ENCODE data around the gene ZNF836.

Gene ZNF836

DNA sequence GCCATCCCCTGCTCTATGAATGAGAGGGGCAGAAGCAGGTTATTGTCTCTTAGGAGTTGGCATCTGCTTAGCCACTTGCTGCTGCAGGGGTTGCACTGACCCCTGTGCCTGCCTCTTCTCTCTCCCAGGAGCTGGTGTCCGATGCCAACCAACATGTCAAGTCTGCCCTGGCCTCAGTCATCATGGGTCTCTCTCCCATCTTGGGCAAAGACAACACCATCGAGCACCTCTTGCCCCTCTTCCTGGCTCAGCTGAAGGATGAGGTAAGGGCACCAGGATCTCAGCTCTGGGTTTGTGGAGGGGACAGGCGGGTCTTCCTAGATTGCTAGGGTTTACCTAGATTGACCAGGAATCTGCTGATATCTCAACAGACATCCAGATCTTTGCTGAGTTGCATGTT is 45.0 kb upstream of the ZNF836 start:
- ATAC-seq (ENCODE audit: insufficient read depth, low read depth) (no peak), DNase-seq (no peak)
- TF ChIP-seq EZH2 (IDR thresholded peaks at IDR 0.05; ENCODE audit: borderline replicate concordance, low read depth, low read length, severe bottlenecking): no peak
- TF ChIP-seq, protein P1, sequence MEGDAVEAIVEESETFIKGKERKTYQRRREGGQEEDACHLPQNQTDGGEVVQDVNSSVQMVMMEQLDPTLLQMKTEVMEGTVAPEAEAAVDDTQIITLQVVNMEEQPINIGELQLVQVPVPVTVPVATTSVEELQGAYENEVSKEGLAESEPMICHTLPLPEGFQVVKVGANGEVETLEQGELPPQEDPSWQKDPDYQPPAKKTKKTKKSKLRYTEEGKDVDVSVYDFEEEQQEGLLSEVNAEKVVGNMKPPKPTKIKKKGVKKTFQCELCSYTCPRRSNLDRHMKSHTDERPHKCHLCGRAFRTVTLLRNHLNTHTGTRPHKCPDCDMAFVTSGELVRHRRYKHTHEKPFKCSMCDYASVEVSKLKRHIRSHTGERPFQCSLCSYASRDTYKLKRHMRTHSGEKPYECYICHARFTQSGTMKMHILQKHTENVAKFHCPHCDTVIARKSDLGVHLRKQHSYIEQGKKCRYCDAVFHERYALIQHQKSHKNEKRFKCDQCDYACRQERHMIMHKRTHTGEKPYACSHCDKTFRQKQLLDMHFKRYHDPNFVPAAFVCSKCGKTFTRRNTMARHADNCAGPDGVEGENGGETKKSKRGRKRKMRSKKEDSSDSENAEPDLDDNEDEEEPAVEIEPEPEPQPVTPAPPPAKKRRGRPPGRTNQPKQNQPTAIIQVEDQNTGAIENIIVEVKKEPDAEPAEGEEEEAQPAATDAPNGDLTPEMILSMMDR (IDR thresholded peaks at IDR 0.05; ENCODE audit: borderline replicate concordance, extremely low read depth, low read length, poor library complexity, severe bottlenecking): no peak
- Histone ChIP-seq H3K27me3 (ENCODE audit: insufficient read depth, low read length, poor library complexity) (no peaks in the 10 kb centered on the region), H2AFZ (ENCODE audit: low read depth, low read length) (no peak overlapping the region), H3K4me1 (ENCODE audit: insufficient read depth, low read length) (no peaks in the 10 kb centered on the region), H3K9ac (ENCODE audit: low read depth, low read length) (no peak overlapping the region), H3K4me2 (ENCODE audit: insufficient read depth, low read length) (no peak overlapping the region), H3K79me2 (ENCODE audit: insufficient read depth, low read length) (no peaks in the 10 kb centered on the region), H3K36me3 (ENCODE audit: insufficient read depth, low read length) (peaks cover 99% of the 10 kb centered on the region), H4K20me1 (ENCODE audit: insufficient read depth, low read length) (0 out of 2 replicates have a peak, but pooled peaks cover 5% of the 10 kb centered on the region), H3K27ac (ENCODE audit: low read length) (no peak overlapping the region), H3K4me3 (ENCODE audit: low read depth in 1 of 2, low read length in 2 of 2) (no peak overlapping the region), H3K9me3 (ENCODE audit: insufficient read depth, low read length, severe bottlenecking) (no peaks in the 10 kb centered on the region)

DNA sequence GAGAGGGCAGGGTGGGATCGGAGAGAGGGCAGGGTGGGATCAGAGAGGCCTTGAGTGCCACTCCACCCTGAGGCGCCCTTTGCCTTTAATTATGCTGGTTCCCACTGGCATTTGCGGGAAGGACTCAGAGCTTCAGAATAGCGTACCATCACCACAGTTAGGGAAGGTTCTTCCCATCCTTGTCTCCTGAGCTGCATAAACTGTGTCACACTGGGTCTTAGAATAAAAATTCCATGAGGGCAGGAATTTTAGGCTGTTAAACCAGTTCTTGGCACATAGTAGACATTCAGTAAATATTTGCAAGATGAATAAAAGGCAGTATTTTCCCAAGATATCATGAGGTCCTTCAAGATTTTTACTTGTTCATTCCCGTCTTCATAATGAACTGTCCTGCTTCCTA is 42.8 kb upstream of the ZNF836 start:
- H3K36me3 ChIP-seq (ENCODE audit: insufficient read depth, low read length): peaks cover 97% of the 10 kb centered on the region

DNA sequence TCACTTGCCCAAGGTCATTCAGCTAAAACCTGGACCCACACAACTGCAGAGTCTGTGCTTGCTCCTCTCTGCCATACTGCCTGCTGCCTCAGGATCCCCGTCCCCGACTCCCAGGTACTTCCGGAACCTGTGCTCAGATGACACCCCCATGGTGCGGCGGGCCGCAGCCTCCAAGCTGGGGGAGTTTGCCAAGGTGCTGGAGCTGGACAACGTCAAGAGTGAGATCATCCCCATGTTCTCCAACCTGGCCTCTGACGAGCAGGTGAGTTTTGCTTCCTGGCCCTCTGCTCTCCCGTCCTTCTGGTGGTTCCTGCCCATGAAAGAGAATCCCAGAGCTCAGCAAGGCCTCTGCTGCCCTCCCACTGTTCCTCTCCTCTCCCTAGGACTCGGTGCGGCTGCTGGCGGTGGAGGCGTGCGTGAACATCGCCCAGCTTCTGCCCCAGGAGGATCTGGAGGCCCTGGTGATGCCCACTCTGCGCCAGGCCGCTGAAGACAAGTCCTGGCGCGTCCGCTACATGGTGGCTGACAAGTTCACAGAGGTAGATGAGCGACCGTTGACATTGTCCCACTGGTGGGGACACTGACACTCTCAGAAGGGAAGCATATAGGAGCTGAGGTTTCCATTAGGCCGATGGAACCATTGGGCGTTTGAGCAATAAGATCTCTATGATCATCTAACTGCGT is 41.3 kb upstream of the ZNF836 start:
- H4K20me1 ChIP-seq (ENCODE audit: insufficient read depth, low read length): peaks cover 13% of the 10 kb centered on the region; the same call in 1 of the 2 replicates
- H3K79me2 ChIP-seq (ENCODE audit: insufficient read depth, low read length): peaks cover 19% of the 10 kb centered on the region
- no peak overlapping the region for H3K27ac ChIP-seq (ENCODE audit: low read length)
- no peaks in the 10 kb centered on the region for H3K9me3 ChIP-seq (ENCODE audit: insufficient read depth, low read length, severe bottlenecking)
- H3K9ac ChIP-seq (ENCODE audit: low read depth, low read length): no peak overlapping the region
- no peak overlapping the region for H3K4me2 ChIP-seq (ENCODE audit: insufficient read depth, low read length)
- no peak overlapping the region for H2AFZ ChIP-seq (ENCODE audit: low read depth, low read length)
- H3K27me3 ChIP-seq (ENCODE audit: insufficient read depth, low read length, poor library complexity): no peaks in the 10 kb centered on the region
- peaks cover 95% of the 10 kb centered on the region for H3K36me3 ChIP-seq (ENCODE audit: insufficient read depth, low read length)
- no peak for DNase-seq
- H3K4me1 ChIP-seq (ENCODE audit: insufficient read depth, low read length): no peaks in the 10 kb centered on the region
- ATAC-seq (ENCODE audit: insufficient read depth, low read depth): no peak
- no peak for TF ChIP-seq EZH2 (IDR thresholded peaks at IDR 0.05; ENCODE audit: borderline replicate concordance, low read depth, low read length, severe bottlenecking)
- TF ChIP-seq, protein P1 (IDR thresholded peaks at IDR 0.05; ENCODE audit: borderline replicate concordance, extremely low read depth, low read length, poor library complexity, severe bottlenecking): no peak
- no peak overlapping the region for H3K4me3 ChIP-seq (ENCODE audit: low read depth in 1 of 2, low read length in 2 of 2)

More for the DNA sequence above, 42.8 kb upstream of the ZNF836 start:
- Histone ChIP-seq H3K79me2 (ENCODE audit: insufficient read depth, low read length) (peaks cover 9% of the 10 kb centered on the region; the same call in 1 of the 2 replicates), H3K4me2 (ENCODE audit: insufficient read depth, low read length) (no peak overlapping the region), H3K4me3 (ENCODE audit: low read depth in 1 of 2, low read length in 2 of 2) (no peak overlapping the region), H3K9ac (ENCODE audit: low read depth, low read length) (no peak overlapping the region), H3K9me3 (ENCODE audit: insufficient read depth, low read length, severe bottlenecking) (no peaks in the 10 kb centered on the region), H4K20me1 (ENCODE audit: insufficient read depth, low read length) (peaks cover 7% of the 10 kb centered on the region; the same call in 1 of the 2 replicates), H3K27ac (ENCODE audit: low read length) (no peak overlapping the region), H3K4me1 (ENCODE audit: insufficient read depth, low read length) (no peaks in the 10 kb centered on the region), H2AFZ (ENCODE audit: low read depth, low read length) (no peak overlapping the region), H3K27me3 (ENCODE audit: insufficient read depth, low read length, poor library complexity) (no peaks in the 10 kb centered on the region)
- no peak for ATAC-seq (ENCODE audit: insufficient read depth, low read depth)
- no peak for TF ChIP-seq EZH2 (IDR thresholded peaks at IDR 0.05; ENCODE audit: borderline replicate concordance, low read depth, low read length, severe bottlenecking)
- TF ChIP-seq, protein P1 (IDR thresholded peaks at IDR 0.05; ENCODE audit: borderline replicate concordance, extremely low read depth, low read length, poor library complexity, severe bottlenecking): no peak
- DNase-seq: no peak
